ENCODE results near the gene GP1BB. TPM values are rescaled to one million over a fixed set of nuclear protein-coding genes. Genes with fewer than 3 reads are reported as not detected.
"Not testable (repeated sequence)": the region's sequence is repeated elsewhere in the genome, so short reads cannot be mapped to it uniquely, and the experiment has no call there.

GP1BB gene
- not detected for total RNA-seq

GRCh38 chr22:19723232-19723982 is at the start of gene GP1BB:
GP1BB (plus strand) TSS chr22:19723539; CDS start chr22:19723570, 31 bp downstream.
- H3K4me1 Mint-ChIP-seq, result peaks cover 5% of the 10 kb centered on the region
- POLR2A ChIA-PET, result interaction anchor here (0.5 kb wide), 1 partner anchor 115 kb away, joined by 3 read pairs; no protein-coding TSS in a partner anchor
- no peak for DNase-seq
- H3K36me3 Mint-ChIP-seq (ENCODE audit: low read depth), result no peaks in the 10 kb centered on the region
- no peaks in the 10 kb centered on the region for H3K9me3 Mint-ChIP-seq
- H3K4me3 Mint-ChIP-seq, result peak within 1 kb of the TSS; percentile 27
- H3K27ac Mint-ChIP-seq, result no peak within 1 kb of the TSS
- H3K27me3 Mint-ChIP-seq, result peaks cover 48% of the 10 kb centered on the region
- CTCF ChIA-PET, result interaction anchor here (0.9 to 1.3 kb wide), 3 partner anchors 8 to 174 kb away, joined by 3 to 4 read pairs (median 3); no protein-coding TSS in a partner anchor

DNA sequence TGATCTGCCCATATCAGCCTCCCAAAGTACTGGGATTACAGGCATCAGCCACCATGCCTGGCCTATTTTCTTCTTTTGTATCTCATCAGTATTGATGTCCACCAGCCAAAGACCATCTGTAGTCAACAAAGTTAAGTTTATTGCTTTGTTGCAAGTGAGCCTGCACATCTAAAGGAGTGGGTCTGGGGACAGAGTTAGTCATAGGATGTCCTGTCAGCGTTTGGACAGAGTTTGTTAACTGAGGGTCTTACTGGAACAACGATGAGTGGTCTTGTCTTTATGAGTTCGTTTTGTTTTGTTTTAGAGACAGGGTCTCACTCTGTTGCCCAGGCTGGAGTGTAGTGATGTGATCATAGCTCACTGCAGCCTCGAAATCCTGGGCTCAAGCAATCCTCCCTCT is 49.7 kb upstream of the GP1BB start:
- Mint-ChIP-seq H3K27me3 (peaks cover 15% of the 10 kb centered on the region), H3K4me3 (no peak overlapping the region), H3K36me3 (ENCODE audit: low read depth) (no peaks in the 10 kb centered on the region), H3K27ac (no peak overlapping the region), H3K9me3 (no peaks in the 10 kb centered on the region), H3K4me1 (no peaks in the 10 kb centered on the region)
- DNase-seq, result no peak
- CTCF ChIA-PET, result no interaction called here
- POLR2A ChIA-PET, result no interaction called here

DNA sequence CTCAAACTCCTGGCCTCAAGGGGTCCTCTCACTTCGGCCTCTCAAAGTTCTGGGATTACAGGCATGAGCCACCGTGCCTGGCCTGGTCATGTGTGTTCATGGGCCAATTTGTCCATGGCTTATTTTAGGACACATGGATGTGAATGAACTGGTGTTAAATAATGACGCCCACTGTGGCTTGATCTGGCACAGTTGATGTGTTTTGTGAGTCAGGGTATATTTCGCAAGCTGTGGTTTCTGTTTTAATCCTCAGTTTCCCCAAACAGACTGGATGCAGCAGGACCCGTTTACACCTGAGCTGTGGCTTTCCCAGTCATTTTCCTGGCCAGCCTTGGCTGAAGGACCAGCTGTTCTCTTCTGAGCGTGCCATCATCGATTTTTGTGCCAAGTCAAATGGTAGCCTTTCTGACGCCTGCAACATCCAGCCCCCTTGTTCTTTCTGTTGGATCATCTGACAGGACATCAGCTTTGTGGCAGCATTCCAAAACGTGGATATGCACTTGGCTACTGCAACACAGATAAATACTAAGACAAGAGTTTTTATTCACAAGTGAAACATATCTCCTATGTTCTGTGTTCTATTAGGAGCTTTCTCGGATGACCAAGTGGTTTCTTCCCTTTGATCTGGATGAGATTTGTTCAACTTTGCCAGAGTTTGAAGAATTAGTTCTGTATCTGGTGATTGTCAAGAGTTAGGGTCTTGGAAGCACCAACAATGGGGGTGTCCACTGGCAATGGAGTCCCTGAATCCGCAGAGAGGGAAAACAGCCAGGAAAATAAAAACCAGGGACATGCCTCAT is 49.0 kb upstream of the GP1BB start:
- no peak overlapping the region for H3K4me3 Mint-ChIP-seq
- no peak overlapping the region for H3K27ac Mint-ChIP-seq
- H3K4me1 Mint-ChIP-seq, result no peaks in the 10 kb centered on the region
- POLR2A ChIA-PET, result no interaction called here
- CTCF ChIA-PET, result no interaction called here
- peaks cover 15% of the 10 kb centered on the region for H3K27me3 Mint-ChIP-seq
- H3K9me3 Mint-ChIP-seq, result no peaks in the 10 kb centered on the region
- no peaks in the 10 kb centered on the region for H3K36me3 Mint-ChIP-seq (ENCODE audit: low read depth)
- no peak for DNase-seq

GRCh38 chr22:19674929-19675253 is 48.4 kb upstream of the GP1BB start:
- no peaks in the 10 kb centered on the region for H3K36me3 Mint-ChIP-seq (ENCODE audit: low read depth)
- H3K4me1 Mint-ChIP-seq, result no peaks in the 10 kb centered on the region
- ChIA-PET CTCF (no interaction called here), POLR2A (no interaction called here)
- H3K9me3 Mint-ChIP-seq, result no peaks in the 10 kb centered on the region
- H3K27me3 Mint-ChIP-seq, result peaks cover 15% of the 10 kb centered on the region
- no peak for DNase-seq
- no peak overlapping the region for H3K4me3 Mint-ChIP-seq
- H3K27ac Mint-ChIP-seq, result no peak overlapping the region

DNA sequence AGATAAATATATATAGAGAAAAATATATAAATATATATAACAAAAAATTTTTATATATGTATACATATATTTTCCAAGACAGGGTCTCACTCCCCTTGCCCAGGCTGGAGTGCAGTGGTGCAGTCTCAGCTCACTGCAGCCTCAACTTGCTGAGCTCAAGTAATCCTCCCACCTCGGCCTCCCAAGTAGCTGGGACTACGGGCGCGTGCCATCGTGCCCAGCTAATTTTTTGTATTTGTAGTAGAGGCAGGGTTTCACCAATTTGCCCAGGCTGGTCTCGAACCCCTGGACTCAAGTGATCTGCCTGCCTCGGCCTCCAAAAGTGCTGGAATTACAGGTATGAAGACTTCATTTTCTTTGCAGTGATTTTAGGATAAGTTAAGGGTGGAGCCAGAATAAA is 47.9 kb upstream of the GP1BB start:
- Mint-ChIP-seq H3K4me3 (no peak overlapping the region), H3K27ac (no peak overlapping the region), H3K9me3 (no peaks in the 10 kb centered on the region), H3K4me1 (no peaks in the 10 kb centered on the region), H3K27me3 (peaks cover 15% of the 10 kb centered on the region), H3K36me3 (ENCODE audit: low read depth) (no peaks in the 10 kb centered on the region)
- POLR2A ChIA-PET, result no interaction called here
- DNase-seq, result no peak
- CTCF ChIA-PET, result no interaction called here

DNA sequence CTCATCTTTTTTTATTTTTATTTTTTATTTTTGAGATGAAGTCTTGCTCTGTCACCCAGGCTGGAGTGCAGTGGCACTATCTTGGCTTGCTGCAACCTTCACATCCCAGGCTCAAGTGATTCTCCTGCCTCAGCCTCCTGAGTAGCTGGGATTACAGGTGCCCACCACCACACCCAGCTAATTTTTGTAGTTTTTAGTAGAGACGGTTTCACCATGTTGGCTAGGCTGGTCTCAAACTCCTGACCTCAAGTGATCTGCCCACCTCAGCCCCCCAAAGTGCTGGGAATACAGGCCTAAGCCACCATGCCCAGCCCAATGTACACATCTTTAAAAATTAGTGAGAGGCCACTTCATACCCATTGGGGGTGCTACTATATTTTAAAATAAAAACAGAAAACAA is 46.9 kb upstream of the GP1BB start:
- POLR2A ChIA-PET, result interaction anchor here (0.7 kb wide), 1 partner anchor 349 kb away, joined by 3 read pairs; no protein-coding TSS in a partner anchor
- CTCF ChIA-PET, result not testable (repeated sequence)

DNA sequence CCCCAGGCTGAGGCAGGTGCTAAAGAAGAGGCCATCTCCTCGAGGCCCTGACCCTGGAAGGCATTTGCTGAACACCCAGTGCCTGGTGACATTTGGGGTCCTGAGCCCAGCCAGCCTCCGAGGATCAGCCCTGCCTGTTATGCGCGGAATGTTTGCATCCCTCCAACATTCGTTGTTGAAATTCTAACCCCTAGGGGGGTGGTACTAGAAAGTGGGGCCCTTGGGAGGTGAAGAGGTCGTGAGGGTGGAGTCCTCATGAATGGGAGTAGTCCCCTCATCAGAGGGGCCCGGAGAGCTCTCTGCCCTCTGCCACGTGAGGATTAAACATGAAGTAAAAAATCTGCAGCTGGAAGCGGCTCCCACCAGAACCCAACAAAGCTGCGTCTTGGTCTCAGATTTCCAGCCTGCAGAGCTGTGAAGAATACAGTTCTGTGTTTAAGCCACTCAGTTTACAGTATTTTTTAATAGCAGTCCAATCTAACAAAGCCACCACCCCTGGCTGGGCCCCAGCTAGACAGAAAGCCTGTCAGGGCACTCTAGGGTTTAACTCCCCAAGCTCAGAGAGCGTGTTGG is 44.3 kb upstream of the GP1BB start:
- Mint-ChIP-seq H3K27me3 (peaks cover 26% of the 10 kb centered on the region), H3K27ac (no peak overlapping the region), H3K4me1 (no peaks in the 10 kb centered on the region), H3K36me3 (ENCODE audit: low read depth) (no peaks in the 10 kb centered on the region), H3K9me3 (no peaks in the 10 kb centered on the region), H3K4me3 (no peak overlapping the region)
- no peak for DNase-seq
- ChIA-PET CTCF (interaction anchor here (0.5 to 1.2 kb wide), 5 partner anchors 9 to 218 kb away, joined by 3 to 6 read pairs (median 3); no protein-coding TSS in a partner anchor), POLR2A (no interaction called here)

More for the DNA sequence above, 46.9 kb upstream of the GP1BB start:
- H3K27me3 Mint-ChIP-seq, result peaks cover 16% of the 10 kb centered on the region
- DNase-seq; H3K4me3 Mint-ChIP-seq; H3K9me3 Mint-ChIP-seq; H3K27ac Mint-ChIP-seq; H3K4me1 Mint-ChIP-seq; H3K36me3 Mint-ChIP-seq (ENCODE audit: low read depth): not testable (repeated sequence)

GRCh38 chr22:19679522-19680101 is 43.7 kb upstream of the GP1BB start:
- CTCF ChIA-PET, result interaction anchor here (0.5 to 1.2 kb wide), 6 partner anchors 10 to 219 kb away, joined by 3 to 6 read pairs (median 3); no protein-coding TSS in a partner anchor
- Mint-ChIP-seq H3K4me1 (no peaks in the 10 kb centered on the region), H3K36me3 (ENCODE audit: low read depth) (no peaks in the 10 kb centered on the region), H3K27ac (no peak overlapping the region), H3K9me3 (no peaks in the 10 kb centered on the region), H3K27me3 (peaks cover 28% of the 10 kb centered on the region), H3K4me3 (no peak overlapping the region)
- DNase-seq, result peak; percentile 32
- POLR2A ChIA-PET, result no interaction called here

DNA sequence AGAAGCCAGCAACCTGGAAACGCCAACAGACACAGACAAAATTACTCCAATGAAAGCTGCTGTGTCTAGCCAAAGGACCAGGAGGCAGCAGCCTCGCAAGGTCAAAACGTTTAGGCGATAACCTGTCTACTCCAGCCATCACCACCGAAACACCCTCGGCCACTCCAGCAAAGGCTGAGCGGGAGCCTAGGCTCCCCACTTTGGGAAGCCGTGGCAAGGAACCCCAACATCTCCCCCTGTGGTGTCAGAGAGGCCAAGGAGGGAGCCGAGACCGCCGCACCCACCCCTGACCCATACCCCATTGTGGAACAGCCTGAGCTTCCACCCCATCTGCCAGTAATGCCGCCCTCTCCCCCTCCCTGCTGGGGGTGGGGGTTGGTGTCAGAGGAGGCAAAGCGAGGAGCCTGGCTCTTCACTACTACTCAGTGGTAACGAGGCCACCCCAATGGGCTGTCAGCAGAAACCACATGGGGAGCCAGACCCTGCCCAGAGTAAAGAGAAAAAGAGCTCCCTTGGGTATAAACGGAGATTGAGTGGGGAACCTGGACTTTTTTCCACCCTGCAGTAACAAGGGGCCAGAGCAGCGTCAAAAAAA is 43.0 kb upstream of the GP1BB start:
- Mint-ChIP-seq H3K27me3 (peaks cover 24% of the 10 kb centered on the region), H3K4me3 (no peak overlapping the region), H3K4me1 (no peaks in the 10 kb centered on the region), H3K36me3 (ENCODE audit: low read depth) (no peaks in the 10 kb centered on the region), H3K27ac (no peak overlapping the region), H3K9me3 (no peaks in the 10 kb centered on the region)
- ChIA-PET CTCF (interaction anchor here (0.7 to 1.2 kb wide), 3 partner anchors 9 to 36 kb away, joined by 3 to 6 read pairs (median 3); no protein-coding TSS in a partner anchor), POLR2A (no interaction called here)
- DNase-seq, result no peak

DNA sequence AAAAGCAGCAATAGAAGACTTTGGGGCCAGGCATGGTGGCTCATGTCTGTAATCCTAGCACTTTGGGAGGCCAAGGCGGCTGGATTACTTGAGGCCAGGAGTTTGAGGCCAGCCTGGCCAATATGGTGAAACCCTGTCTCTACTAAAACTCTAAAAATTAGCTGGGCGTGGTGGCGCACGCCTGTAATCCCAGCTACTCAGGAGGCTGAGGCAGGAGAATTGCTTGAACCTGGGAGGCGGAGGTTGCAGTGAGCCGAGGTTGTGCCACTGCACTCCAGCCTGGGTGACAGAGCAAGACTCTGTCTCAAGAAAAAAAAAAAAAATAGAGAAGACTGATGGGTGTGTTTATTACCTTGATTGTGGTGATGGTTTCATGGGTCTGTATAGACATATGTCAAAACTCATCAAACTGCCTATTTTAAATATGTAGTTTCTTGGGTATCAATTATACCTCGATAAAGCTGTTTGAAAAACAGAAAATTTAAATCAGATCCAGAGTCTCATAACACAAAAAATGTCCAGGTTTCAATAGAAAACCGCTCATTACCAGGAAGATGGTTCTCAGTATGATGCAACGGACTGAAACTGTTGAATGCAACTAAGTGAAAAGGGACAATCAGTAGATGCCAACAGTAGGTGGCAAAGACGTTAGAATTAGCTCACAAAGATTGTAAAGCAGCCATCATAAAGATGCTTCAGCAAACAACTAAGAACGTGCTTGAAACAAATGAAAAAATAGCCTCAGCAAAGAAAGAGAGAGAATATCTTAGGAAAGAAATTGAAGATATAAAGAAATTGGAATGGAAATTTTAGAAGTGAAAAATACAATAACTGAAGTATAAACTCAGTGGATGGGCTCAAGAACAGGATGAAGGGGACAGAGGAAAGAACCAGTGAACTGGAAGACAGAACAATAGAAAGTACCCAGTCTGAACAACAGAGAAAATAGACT is 42.2 kb upstream of the GP1BB start:
- Mint-ChIP-seq H3K27me3 (peaks cover 28% of the 10 kb centered on the region), H3K27ac (no peak overlapping the region), H3K9me3 (no peaks in the 10 kb centered on the region), H3K4me3 (no peak overlapping the region), H3K36me3 (ENCODE audit: low read depth) (no peaks in the 10 kb centered on the region), H3K4me1 (no peaks in the 10 kb centered on the region)
- DNase-seq, result no peak
- ChIA-PET POLR2A (no interaction called here), CTCF (no interaction called here)

DNA sequence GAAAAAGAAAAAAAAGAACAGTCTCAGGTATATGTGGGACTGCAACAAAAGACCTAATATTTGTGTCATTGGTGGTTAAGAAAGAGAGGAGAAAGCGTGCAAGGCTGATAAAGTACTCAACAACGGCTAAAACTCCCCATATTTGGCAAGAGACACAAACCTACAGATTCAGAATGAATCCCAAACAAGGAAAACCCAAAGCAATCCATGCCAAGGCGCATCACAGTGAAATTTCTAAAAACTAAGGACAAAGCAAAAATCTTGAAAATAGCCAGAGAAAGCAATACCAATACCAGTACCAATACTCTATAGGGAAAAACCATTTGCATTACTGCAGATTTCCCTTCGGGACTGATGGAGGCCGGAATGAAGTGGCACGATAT is 41.5 kb upstream of the GP1BB start:
- Mint-ChIP-seq H3K27ac (no peak overlapping the region), H3K27me3 (peaks cover 32% of the 10 kb centered on the region), H3K4me3 (no peak overlapping the region), H3K4me1 (no peaks in the 10 kb centered on the region), H3K9me3 (no peaks in the 10 kb centered on the region), H3K36me3 (ENCODE audit: low read depth) (no peaks in the 10 kb centered on the region)
- CTCF ChIA-PET, result no interaction called here
- POLR2A ChIA-PET, result no interaction called here
- DNase-seq, result no peak

GRCh38 chr22:19686946-19687345 is 36.4 kb upstream of the GP1BB start:
- DNase-seq, result no peak
- ChIA-PET CTCF (interaction anchor here (0.6 kb wide), 1 partner anchor 191 kb away, joined by 5 read pairs; no protein-coding TSS in a partner anchor), POLR2A (no interaction called here)
- no peaks in the 10 kb centered on the region for H3K36me3 Mint-ChIP-seq (ENCODE audit: low read depth)
- H3K27ac Mint-ChIP-seq, result no peak overlapping the region
- no peak overlapping the region for H3K4me3 Mint-ChIP-seq
- no peaks in the 10 kb centered on the region for H3K4me1 Mint-ChIP-seq
- no peaks in the 10 kb centered on the region for H3K9me3 Mint-ChIP-seq
- peaks cover 24% of the 10 kb centered on the region for H3K27me3 Mint-ChIP-seq
